ENCODE measurements around the gene CHRND. TPM values are rescaled to one million over a fixed set of nuclear protein-coding genes. Genes with fewer than 3 reads are reported as not detected.

The CHRND gene
- polyA plus RNA-seq (ENCODE audit: insufficient read length in 4 of 4) = under 1 TPM; 0.31 to 0.92 (median 0.74) TPM

DNA sequence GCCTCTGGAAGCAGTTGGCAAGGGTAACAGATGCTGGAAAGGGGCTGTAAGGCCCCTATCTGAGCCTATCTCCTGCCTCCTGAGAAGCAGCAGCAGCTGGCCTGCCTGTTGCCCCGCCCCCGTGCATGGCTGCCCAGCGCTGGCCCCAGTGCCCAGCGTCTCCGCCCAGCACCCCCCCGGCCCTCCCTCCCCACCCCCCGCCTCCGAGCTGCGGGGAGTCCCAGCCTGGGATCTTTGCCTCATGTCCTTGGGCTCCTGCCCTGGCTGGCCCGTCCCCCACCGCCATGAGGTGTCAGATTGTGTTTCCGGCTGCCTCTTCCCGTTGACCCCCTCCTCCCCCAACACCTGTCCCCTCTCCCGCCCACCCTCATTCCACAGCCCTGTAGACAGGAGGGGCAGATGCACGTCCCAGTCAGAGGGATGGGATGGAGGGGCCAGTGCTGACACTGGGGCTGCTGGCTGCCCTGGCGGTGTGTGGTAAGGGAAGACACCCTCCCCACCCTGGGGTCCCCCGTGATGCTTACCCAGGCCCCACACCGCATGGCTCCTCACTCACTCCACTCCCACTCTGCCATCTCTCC, at the start of gene CHRND:
Gene CHRND, plus strand, starts transcription at position 370 of the 581 bp plus-strand sequence. Its CDS starts 56 bp downstream, at position 426.
- DNase-seq (ENCODE audit: low read depth in 4 of 4, low spot score in 2 of 4) = no peak

DNA sequence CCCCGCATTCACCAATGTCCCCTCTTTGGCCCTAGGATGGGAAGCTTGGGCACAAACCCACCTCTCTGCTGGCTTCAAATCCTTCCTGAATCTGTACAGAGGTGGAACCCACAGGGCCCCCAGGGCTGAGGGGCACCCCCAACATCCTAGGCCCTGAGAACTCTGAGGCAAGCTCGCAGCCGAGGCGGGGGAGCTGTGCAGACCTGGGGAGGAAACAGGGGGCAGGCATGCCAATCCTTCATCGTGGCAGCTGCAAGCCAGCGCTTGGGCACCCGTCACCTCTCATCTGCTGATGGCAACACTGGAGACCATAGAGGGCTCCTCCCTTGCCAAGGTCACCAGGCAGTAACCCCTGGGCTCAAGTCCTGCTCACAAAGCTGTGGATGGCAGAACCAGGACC, 49.2 kb upstream of the CHRND start:
- no peak for DNase-seq (ENCODE audit: low read depth in 4 of 4, low spot score in 2 of 4)

DNA sequence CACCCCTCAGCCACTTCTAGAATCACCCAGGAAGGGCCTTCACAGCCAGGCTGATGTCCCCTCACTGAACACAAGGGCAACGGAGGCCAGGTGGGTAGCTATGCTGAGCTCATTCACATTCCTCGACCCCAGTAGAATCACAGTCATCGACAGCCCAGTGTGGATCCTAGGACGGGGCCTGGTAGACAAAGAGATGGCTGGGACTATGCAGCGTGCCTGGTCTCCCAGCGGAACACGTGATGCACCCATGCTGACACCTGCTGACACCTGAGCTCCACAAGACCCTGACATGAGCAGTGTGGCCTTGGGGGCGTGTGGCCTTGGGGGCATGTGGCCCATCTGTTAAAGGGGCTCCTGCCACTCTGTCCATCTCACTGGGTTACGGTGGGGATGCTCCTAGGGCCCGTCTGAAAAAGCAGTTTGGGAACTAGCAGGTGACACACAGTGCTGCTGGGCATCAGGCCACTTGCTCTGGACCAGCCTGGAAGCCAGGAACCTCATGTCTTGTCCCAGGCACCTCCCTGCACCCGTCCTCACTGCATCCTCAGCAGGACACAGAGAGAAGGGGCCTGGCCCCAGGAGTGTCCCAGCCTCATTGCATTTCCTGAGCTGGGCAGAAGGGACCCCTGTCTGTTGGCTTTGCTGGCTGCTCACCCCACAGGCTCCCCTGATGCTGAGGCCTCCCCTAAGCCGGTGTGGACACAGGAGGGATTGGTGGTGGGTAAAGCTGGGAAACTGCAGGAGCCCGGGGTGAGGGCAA, 48.0 kb upstream of the CHRND start:
- no peak for DNase-seq (ENCODE audit: low read depth in 4 of 4, low spot score in 2 of 4)

DNA sequence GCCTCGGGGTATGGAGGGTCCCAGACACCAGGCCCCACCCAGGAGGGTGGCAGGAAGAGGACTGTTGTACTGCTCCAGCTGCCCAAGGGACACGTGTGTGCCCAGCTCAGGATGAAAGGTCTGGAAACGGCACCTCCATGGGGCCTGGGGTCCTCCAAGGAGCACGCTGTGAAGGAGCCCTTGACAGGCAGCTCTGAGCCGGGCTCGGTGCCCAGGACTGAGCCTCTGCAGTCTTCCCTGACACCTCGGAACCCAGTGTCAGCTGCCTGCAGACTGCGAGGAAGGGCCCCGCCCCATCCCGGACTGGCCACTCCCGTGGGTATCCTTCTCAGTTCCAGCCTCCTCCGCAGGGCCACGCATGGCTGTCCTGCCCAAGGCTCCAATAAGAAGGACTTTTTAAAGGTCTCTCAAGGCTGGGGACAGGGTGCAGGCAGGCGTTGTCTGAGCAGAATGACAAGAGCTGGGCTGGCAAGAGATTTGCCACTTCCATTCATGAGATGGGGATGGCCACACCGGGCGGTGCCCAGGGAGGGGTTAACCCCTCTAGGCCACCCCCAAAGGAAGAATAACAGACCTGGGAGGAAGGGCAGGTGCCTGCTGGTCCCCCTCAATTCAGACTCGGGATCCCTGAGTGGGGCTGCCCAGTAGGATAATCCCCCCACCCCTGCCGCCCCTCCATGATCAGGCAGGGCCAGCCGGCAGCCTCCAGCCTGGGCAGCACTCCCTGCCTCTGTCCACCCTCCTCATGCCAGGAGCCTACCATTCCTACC, 47.2 kb upstream of the CHRND start:
- DNase-seq (ENCODE audit: low read depth in 4 of 4, low spot score in 2 of 4) = no peak

DNA sequence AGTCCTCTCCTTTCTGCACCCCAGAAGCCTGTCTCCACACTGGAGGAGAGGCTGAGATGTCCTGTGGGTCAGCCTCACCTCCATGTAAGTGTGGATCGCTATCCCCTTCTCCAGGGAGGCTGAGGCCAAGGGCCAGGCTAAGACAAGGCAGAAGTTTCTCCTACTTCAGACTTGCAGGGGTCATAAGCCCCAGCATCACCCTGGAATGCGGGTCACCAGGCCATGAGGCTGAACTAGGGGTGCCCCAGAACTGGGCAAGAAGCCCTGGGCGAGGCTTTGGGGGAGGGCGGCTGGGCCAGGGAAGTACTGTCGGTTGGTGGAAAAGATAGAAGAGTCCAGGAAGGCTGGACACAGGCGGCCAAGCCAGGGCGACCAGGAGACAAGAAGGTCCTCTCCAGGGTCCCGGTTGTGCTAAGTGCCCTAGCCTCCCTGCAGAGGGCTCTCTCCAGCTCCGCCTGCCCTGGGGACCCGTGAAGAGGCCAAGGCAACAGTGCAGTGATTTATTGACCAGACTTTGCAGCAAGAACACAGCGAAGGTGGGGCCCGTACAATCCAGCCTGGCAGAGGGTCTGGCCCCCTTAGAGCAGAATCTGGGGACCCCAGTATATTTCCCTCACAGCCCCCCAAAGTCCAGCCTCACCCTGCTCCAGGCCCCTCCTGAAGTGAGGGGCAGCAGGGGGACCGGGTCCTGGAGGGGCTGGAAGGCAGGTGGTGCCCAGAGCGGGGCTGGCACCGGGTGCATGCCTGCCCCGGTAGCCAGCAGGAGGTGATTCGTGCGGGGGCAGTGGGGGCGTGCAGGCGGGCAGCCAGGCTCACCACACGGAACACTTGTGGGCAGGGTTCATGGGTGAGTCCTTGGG, 46.4 kb upstream of the CHRND start:
- DNase-seq (ENCODE audit: low read depth in 4 of 4, low spot score in 2 of 4) = no peak

DNA sequence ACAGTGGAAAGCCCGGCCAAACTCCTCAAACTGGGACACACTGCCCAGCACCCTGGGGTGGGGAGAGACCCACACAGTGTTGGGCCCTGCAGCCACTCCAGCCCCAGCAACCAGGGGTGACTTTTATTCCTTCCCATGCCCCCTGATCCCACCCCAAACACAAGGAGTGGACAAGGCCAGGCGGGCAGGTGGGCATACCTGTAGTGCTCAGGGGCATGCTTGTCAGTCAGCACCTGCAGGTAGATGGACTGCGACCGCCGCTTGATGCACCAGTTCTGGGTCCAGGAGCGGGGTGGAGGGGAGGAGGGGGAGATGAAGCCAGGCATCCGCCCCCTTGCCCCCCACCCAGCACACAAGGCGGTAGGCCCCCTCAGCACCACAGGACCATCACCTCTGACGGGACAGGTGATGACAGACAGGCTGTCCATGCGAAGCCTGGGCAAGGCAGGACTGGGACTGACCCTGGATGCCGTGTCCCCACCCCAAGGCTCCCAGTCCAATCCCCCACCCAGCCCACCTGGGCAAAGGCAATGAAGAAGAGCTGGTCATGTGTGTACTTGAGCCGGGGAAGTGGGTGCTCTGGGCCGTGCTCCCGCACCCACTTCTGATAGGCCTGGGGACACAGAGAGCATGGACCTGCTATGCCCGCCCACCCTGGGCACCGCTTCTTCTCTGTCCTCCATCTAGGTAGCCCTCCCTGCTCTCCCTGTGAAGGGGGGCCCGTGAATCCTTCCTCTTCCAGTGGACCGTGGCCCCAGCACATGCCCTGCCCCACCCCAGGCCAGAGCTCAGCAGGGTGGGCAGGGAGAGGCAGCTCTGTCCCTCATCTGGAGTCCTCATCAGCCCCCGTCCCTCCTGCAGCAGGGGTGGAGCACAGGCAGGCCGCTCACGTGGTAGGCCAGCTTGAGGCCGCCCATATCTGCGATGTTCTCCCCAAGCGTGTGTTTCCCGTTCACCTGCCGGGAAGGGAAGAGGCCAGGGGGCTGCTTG, 45.5 kb upstream of the CHRND start:
- no peak for DNase-seq (ENCODE audit: low read depth in 4 of 4, low spot score in 2 of 4)

DNA sequence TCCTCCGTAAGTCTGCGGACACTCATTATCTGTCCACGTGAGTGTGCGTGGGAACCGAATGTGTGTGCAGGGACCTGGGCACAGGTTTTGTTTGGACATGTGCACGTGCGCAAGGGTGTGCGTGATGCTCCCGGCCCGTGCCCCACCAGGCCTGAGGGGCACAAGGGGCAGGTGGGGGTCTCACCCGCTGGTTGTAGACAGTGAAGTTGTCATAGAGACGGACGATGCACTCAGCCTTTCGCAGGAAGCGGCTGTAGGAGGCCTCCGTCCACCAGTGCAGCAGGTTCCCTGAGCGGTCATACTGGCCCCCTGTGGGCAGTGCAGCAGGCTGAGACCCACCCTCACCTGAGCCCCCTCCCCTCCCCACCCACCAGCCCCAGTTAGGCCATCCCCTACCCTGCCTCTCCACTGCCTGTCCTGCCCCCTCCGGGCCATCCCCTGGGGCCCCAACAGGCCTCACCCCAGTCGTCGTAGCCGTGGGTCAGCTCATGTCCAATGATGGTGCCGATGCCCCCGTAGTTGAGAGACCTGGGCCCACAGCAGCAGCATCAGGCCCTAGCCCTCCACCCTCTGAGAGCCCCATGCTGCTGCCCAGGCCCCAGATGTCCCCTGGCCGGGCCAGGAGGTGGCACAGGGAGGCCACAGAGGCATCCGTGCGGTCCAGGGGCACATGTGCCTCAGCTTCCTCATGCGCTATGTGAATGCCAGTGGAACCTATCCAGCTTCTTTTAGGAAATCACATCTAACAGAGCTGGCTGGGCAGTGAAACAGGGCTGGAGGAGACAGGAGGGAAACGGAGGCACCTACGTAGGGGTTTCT, 44.4 kb upstream of the CHRND start:
- DNase-seq (ENCODE audit: low read depth in 4 of 4, low spot score in 2 of 4) = no peak

DNA sequence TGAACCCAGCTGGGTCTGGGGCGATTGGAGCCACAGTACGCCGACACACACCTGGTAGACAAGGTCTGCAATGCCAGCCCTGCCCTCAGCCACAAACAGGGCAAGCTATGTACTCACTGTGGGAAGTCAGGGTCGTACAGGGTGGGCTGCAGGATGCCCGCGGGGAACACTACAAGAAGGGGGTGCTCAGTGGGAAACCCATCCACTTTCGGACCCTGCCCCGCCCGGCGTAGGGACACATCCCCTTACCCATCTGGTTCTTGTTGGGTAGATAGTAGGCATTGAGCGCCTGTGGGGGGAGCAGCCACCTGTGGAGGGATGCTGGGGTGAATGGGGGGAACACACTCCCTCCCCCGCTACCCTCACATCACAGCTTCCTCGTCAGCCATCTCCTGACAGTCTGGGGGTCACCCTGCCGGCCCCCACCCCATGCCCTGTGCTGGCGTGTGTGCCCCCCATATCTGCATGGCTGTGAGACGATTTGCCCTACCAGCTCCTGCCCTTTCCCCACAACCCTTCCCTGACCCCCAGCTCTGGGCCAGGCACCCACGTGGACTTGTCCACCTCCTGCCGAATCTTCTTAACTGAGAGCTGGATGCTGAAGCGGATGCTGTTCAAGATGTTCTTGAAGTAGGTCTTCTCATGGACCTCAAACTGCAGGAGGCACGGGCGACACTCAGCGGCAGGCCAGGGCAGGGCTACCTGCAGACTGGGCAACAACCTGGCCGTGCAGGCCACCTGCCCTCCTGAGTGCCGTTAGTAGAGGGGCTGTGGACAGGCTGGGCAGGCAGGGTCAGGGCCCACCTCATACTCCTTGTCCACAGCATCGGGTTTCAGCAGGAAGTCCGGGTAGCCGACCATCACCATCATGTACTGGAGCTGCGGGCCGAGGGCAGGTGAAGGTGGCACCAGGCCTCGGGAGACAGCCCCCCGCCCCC, 43.4 kb upstream of the CHRND start:
- DNase-seq (ENCODE audit: low read depth in 4 of 4, low spot score in 2 of 4) = no peak

DNA sequence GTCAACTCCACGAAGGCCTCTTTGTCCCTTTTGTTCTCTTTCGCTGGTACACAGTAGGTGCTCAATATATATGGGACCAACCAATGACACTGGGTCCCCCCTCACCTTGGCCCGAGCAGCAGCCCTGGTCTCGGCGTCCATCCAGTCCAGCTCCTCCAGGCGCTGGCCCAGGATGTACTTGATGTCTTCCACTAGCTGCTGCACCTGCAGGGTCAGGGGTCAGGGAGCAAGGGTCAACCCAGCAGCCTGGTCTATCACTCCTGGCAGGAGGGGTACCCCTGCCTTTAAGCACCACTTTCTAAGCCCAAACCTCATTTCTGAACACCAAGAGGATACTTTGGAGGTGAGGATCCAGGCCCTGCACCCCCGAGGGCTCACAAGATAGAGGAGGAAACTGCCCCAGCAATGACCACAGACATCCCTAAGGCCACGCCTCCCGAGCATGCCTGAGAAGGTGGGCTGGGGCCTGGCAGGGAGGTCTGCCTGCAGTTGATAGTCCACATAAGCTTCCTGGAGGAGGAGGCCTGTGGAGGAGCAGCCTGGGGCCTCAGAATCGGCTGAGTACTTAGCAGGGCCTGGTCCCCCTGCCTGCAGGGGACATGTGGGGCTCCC, 42.5 kb upstream of the CHRND start:
- no peak for DNase-seq (ENCODE audit: low read depth in 4 of 4, low spot score in 2 of 4)

DNA sequence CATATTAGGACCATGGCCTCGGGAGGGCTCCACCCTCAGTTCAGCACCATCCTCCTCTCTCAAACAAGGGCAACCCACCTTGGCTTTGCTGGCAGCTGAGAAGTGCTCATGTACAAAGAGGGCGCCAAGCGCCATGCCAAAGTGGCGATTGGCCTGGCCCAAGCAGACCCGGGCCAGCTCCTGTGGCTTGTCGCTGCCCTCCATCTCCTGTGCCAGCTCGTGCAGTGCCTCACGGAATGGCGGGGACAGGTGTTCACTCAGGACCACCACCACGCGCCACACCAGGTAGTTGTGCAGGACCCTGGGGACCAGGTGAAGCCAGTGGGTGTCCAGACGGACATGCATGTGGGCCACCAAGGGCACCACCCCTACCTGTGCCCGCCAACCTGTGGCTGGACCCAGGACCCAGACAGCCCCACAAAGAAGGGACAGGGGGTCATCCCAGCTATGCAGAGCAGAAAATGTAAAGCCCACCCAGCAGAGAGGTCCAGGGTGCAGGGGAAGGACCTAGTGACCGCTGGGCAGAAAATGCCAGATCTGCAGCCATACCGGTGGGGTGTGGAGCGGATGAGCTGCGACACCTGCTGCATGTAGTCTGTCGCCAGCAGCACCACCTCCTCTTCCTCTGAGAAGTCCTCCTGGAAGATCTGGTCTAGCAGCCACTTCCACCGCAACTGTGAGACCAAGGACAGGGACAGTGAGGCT, 41.9 kb upstream of the CHRND start:
- DNase-seq (ENCODE audit: low read depth in 4 of 4, low spot score in 2 of 4) = no peak

DNA sequence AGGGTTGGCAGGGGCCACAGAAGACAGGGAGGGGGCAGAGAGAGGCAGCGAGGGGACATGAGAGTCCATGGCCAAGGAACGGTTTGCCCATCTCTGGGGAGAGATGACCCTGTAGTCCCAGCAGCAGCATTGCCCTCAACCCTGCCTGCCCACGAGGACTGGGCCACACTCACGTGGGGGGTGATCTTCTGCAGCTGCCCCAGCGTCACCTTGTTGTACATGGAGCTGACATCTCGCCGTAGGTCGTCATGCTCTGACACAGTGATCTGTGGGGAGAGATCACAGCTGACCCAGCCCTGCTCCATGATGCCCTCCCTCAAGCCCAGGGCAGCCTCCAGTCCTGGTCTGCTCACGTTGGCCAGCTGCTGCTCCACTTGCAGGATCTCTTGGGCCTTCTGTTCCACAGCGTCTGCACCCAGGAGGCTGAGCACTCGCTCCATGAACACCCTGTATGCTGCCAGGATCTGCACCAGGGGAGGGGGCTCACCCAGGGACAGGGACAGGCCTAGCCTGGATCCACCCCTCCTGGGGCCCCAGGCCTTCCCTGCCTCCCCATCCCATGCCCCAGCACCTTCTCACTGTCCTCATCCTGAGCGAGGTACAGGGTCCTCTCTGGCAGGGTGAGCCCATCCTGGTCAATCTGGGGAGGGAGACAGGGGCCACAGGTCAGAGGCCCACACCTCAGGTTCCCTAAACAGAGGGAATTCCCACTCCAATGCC, 41.2 kb upstream of the CHRND start:
- DNase-seq (ENCODE audit: low read depth in 4 of 4, low spot score in 2 of 4) = no peak

DNA sequence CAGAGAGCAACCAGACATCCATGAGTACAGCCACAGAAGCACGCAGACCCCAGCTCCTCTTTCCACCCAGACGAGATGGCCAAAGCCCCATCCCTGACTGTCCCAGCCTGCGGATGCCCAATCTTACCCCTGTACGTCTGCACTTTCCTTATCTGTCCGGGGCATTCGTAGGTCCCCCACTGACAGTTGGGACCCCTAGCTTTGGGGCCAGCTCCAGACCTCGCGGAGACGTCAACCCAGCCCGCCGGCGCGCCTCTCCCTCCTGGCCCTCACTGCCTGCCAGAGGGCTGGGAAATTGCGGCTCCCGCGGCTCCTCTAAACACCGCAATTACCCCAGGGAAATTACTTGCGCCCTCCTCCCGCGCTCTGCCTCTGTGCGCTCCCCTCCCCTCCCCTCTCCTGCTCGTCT, 40.6 kb upstream of the CHRND start:
- no peak for DNase-seq (ENCODE audit: low read depth in 4 of 4, low spot score in 2 of 4)

DNA sequence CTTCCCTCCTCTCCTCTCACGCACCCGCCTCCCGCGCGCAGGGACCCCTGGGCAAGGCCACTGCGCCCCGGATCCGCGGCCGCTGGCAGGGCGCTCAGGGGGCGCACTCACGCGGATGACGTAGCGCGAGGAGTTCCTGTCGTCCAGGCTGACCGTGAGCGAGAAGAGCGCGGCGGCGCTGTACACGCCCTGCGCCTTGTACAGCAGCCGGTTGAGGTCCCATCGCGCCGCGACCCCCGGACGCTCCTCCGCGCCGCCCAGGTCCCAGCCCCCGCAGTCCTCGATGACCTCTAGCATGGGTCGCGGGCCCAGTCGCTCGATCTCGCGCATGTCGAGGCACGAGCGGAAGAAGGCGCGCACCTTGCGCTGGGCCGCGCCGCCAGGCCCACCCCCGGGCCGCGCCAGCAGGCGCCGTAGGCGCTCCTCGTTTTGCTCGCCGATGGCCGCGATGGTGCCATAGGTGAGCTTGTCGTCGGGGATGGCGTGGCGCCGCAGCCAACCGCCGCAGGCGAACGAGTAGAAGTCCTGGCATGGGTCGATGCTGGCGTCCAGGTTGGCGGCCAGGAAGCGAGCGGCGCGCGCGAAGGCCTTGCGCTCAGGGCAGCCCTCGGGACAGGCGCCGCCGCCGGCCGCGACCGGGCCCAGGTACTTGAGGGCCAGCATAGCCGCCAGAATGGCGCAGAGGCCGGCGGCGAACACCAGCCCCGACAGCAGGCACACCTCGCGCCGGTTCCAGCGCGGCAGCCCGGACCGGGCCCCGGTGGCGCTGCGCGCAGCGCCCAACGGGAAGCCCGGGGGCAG, 40.0 kb upstream of the CHRND start:
- no peak for DNase-seq (ENCODE audit: low read depth in 4 of 4, low spot score in 2 of 4)

DNA sequence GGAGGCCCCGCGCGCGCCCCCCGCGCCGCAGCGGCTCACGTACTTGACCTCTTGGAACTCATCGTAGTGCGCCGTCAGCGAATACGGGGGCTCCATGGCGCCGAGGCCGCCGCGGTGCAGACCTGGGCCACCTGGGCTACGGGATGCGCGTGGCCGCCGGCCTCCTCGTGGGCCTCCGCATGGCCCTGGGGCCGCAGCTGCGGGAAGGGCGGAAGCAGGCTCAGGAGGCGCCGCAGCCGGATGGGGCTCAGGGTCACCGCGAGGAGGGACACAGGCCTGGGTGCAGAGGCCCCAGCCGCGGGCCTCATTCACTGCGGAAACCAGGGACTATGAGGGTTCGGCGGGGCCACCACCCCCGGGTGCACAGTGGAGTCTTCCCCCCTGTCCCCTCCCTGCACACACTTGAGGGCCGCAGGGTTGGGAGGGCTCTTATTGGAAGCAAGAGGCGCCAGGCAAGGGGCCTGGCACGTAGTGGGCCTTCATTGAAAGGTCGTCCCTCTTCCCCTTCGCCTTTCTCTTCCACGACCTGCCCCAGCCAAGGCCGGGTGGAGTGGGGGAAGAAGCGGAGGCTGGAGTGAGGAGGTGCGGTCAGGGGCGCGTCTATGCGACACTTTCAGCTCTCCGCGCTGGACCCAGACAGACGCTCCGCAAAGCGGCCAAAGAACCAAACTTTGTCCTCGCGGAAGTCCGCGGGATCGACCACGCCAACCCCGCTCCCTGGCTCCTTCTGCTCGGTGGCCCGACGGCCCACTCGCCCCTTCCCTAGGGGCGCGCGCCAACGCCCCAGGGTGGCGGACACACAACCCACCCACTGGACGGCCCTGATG, 39.2 kb upstream of the CHRND start:
- DNase-seq (ENCODE audit: low read depth in 4 of 4, low spot score in 2 of 4) = no peak

Data from left renal cortex interstitium (tissue), 4 donors.